HEK293T (cell line): Measurements from ENCODE around the gene KCNG3.
"Not testable (repeated sequence)": the region's sequence is repeated elsewhere in the genome, so short reads cannot be mapped to it uniquely, and the experiment has no call there.

Experiments
- ARNT ChIP-seq: fragments of 450-650 bp; IDR thresholded peaks from 2 replicates; pipeline ENCODE4 v1.6.1; 2017; ENCODE audit warnings: mild to moderate bottlenecking
- BHLHE40 ChIP-seq: fragments of 450-650 bp; IDR thresholded peaks from 2 replicates; pipeline ENCODE4 v1.6.1; 2016; ENCODE audit warnings: mild to moderate bottlenecking, moderate library complexity, borderline replicate concordance
- CTBP1 ChIP-seq: fragments of 450-650 bp; IDR thresholded peaks from 2 replicates; pipeline ENCODE4 v1.6.1; 2016; ENCODE audit warnings: borderline replicate concordance
- ELF4 ChIP-seq: fragments of 450-650 bp; IDR thresholded peaks from 2 replicates; pipeline ENCODE4 v1.6.1; 2017; ENCODE audit warnings: antibody characterized with exemption
- FOXA1 ChIP-seq: fragments of 450-650 bp; IDR thresholded peaks from 2 replicates; pipeline ENCODE4 v1.6.1; 2016; ENCODE audit warnings: mild to moderate bottlenecking
- L3MBTL2 ChIP-seq: fragments of 450-650 bp; conservative IDR thresholded peaks from 2 replicates; pipeline ENCODE4 v1.6.1; 2016; ENCODE audit warnings: mild to moderate bottlenecking
- NFRKB ChIP-seq: fragments of 450-650 bp; IDR thresholded peaks from 2 replicates; pipeline ENCODE4 v1.6.1; 2016; ENCODE audit warnings: mild to moderate bottlenecking, moderate library complexity
- SP1 ChIP-seq: fragments of 450-650 bp; IDR thresholded peaks from 2 replicates; pipeline ENCODE4 v1.6.1; 2017
- SUZ12 ChIP-seq: fragments of 450-650 bp; IDR thresholded peaks from 2 replicates; pipeline ENCODE4 v1.6.1; 2016; ENCODE audit warnings: mild to moderate bottlenecking
- TARDBP ChIP-seq: fragments of 450-650 bp; IDR thresholded peaks from 2 replicates; pipeline ENCODE4 v1.6.1; 2016

GRCh38 chr2:42393320-42393719 is 100.5 kb downstream of the KCNG3 start:
- TF ChIP-seq CTBP1, FOXA1, NFRKB, ELF4, SP1, SUZ12, L3MBTL2, ARNT, TARDBP, BHLHE40: not testable (repeated sequence)
